DND-41 (cell line): ENCODE data around the gene XRN2.

ENCODE experiments used
- EZH2 ChIP-seq: IDR thresholded peaks from 3 replicates; pipeline ENCODE4 v1.6.1; 2012; ENCODE audit warnings: borderline replicate concordance, low read depth, mild to moderate bottlenecking, moderate library complexity, low read length, inconsistent platforms; ENCODE audit not compliant: severe bottlenecking
- TF ChIP-seq, protein P1 (sequence below): IDR thresholded peaks from 2 replicates; pipeline ENCODE4 v1.5.1; 2012; ENCODE audit warnings: borderline replicate concordance, low read length, moderate library complexity, mild to moderate bottlenecking; ENCODE audit not compliant: poor library complexity, severe bottlenecking; ENCODE audit errors: extremely low read depth

DNA sequence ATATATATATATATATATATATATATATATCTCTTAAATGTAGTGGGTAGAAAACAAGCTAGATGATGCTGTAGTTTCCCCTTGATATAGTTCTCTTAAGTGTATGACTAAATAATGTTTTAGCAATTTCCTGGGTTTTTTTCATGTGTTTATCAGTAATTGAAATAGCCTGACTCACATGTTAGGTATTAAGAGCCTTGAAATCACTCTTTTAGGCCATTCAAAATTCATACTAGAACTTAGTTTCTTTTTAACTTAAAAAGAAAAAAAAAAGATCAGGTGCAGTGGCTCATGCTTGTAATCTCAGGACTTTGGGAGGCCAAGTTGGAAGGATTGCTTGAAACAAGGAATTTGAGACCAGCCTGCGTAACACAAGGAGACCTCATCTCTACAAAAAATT, 50.1 kb downstream of the XRN2 start:
- TF ChIP-seq, protein P1, sequence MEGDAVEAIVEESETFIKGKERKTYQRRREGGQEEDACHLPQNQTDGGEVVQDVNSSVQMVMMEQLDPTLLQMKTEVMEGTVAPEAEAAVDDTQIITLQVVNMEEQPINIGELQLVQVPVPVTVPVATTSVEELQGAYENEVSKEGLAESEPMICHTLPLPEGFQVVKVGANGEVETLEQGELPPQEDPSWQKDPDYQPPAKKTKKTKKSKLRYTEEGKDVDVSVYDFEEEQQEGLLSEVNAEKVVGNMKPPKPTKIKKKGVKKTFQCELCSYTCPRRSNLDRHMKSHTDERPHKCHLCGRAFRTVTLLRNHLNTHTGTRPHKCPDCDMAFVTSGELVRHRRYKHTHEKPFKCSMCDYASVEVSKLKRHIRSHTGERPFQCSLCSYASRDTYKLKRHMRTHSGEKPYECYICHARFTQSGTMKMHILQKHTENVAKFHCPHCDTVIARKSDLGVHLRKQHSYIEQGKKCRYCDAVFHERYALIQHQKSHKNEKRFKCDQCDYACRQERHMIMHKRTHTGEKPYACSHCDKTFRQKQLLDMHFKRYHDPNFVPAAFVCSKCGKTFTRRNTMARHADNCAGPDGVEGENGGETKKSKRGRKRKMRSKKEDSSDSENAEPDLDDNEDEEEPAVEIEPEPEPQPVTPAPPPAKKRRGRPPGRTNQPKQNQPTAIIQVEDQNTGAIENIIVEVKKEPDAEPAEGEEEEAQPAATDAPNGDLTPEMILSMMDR = no peak
- TF ChIP-seq EZH2 = no peak
